ENCODE measurements around the gene ZBTB37. TPM values are rescaled to one million over a fixed set of nuclear protein-coding genes. Genes with fewer than 3 reads are reported as not detected.
"Not testable (repeated sequence)": the region's sequence is repeated elsewhere in the genome, so short reads cannot be mapped to it uniquely, and the experiment has no call there.

ZBTB37 gene
- total RNA-seq, 1 donor from 2014 or later: 4.7 TPM

DNA sequence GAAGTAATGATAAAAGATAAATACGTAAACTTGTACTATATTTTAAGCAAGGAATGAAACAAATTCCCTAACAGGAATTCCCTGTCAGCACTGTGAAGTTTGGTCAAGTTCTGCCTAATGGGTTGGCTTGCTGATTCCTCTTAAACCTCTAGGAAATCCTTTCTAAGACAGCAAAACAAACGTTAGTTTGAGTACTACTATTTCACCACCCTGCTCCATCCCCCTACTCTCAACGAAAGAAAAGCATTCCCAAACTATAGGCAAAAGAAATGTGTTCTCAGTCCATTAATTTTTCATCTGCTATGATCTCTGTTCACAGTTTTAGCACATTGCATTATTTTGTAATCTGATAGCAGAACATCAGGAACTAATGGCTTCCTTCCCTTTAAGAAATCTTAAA lies 32.8 kb downstream of the ZBTB37 start:
- DNase-seq (ENCODE audit: low spot score) (no peak), ATAC-seq (no peak)

DNA sequence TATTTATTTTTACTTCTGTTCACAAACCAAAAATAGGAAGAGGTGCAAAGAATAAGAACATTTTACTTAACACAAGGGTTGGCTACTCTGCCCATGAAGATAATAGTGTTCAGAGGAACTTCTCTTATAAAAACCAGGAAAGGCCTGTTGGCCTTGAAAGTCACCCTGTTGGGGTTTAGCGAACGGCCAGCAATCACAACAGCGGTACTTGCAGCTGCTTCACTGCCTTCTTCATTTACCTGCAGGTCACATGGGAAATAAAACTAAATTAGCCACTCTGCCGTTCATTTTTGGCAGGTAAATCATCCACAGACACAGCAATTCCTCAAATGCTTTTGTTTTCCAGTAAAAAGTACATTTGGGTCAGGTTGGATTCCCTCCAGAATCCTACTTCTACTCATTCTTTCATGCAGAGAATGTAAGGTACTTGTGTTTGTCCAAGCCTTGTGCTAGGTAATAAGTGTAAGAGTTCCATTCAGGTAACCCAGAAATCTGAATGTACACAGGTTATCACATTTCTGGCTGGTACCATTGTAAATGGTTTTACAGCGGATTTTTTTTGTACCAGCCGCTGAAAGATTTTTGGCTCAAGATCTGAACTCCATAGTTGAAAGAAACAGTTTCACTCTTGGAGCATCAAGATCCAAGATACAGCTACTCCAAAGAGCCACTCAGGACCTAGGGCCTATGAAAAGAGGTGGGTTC lies 35.8 kb downstream of the ZBTB37 start:
- ATAC-seq: no peak

GRCh38 chr1:173913111-173913510 lies 44.9 kb downstream of the ZBTB37 start:
- ATAC-seq (no peak), DNase-seq (ENCODE audit: low spot score) (no peak)

More for the DNA sequence above, 35.8 kb downstream of the ZBTB37 start:
- no peak for DNase-seq (ENCODE audit: low spot score)

GRCh38 chr1:173914366-173914871 lies 46.2 kb downstream of the ZBTB37 start:
- peak; percentile 80 for DNase-seq (ENCODE audit: low spot score)
- ATAC-seq: peak; percentile 68

GRCh38 chr1:173915596-173915995 lies 47.4 kb downstream of the ZBTB37 start:
- ATAC-seq (no peak), DNase-seq (ENCODE audit: low spot score) (no peak)

- ATAC-seq: peak; percentile 24
- peak; percentile 55 for DNase-seq (ENCODE audit: low spot score)
These were observed 48.5 kb downstream of the ZBTB37 start for GRCh38 chr1:173916667-173917066.

- ATAC-seq (peak; percentile 77), DNase-seq (ENCODE audit: low spot score) (peak; percentile 87)
These were observed 49.0 kb downstream of the ZBTB37 start, which contains the start of gene SERPINC1 for GRCh38 chr1:173917149-173917548. TSS of gene SERPINC1 (minus strand) at chr1:173917327. CDS start at chr1:173917259, 68 bp downstream.

- DNase-seq (ENCODE audit: low spot score) (peak; percentile 59), ATAC-seq (peak; percentile 39)
These were observed 49.7 kb downstream of the ZBTB37 start for GRCh38 chr1:173917635-173918493.

GRCh38 chr1:173920861-173921260 lies 52.7 kb downstream of the ZBTB37 start:
- ATAC-seq (no peak), DNase-seq (ENCODE audit: low spot score) (no peak)

GRCh38 chr1:173925306-173926242 lies 57.4 kb downstream of the ZBTB37 start:
- DNase-seq (ENCODE audit: low spot score): peak; percentile 69

GRCh38 chr1:173930541-173930940 lies 62.4 kb downstream of the ZBTB37 start:
- not testable (repeated sequence) for ATAC-seq; DNase-seq (ENCODE audit: low spot score)

More at GRCh38 chr1:173925306-173926242, 57.4 kb downstream of the ZBTB37 start:
- peak; percentile 79 for ATAC-seq

- ATAC-seq: peak; percentile 52
- no peak for DNase-seq (ENCODE audit: low spot score)
These were observed 66.3 kb downstream of the ZBTB37 start for GRCh38 chr1:173934440-173934839.

DNA sequence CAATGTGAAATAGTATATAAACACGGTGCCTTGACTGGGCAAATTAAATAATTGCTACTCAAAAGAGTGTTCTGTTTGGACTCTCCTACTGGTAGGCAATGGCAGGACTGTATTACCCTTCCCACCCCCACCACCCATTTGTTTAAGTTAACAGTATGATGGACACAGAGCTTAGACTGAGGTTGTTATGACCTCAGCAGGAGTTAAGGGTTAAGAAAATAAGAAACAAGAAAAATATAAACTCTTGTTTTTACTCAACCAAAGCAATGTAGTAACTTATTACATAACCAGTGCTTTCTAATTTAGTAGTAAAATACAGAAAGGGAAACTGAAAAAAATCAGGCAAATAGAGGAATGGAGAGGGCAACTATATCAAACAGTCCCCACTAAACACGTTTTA lies 68.9 kb downstream of the ZBTB37 start:
- DNase-seq (ENCODE audit: low spot score) (no peak), ATAC-seq (no peak)

DNA sequence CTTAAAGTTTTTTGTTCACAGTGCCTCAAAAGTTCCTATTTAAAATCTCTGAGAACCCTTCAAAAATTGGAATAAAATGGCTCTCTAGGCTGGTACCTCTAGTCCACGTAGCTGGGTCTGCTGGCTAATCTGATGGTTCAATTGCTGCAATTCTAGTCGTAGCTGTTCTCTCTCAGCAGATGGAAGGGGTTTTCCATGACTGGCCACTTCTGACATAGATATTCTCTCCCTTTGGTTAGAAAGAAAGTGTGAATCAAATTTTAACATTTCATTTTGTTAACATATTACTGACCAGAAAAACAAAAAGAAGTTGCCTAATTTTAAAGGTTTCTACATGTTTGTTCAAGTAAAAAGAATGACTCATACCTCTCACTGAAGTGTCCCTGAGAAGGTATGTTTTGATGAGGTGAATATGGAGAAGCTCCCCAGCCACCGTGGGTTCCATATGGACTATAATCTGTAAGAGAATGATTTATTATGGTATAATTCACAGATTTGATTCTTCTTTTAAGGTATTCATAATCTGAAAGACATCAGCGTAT lies 78.3 kb downstream of the ZBTB37 start:
- no peak for ATAC-seq
- no peak for DNase-seq (ENCODE audit: low spot score)

DNA sequence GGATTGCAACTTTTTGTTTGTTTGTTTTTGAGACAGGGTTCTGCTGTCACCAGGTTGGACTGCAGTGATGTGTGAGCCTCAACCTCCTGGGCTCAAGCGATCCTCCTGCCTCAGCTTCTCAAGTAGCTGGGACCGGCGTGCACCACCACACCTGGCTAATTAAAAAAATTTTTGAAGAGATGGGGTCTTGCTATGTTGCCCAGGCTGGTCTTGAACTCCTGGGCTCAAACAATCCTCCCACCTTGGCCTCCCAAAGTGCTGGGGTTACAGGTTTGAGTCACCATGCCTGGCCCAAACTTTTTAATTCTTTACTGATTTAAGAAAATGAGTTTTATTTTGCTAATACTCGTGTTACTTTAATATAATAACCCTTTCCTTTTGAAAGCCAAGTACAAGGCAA lies 80.4 kb downstream of the ZBTB37 start:
- ATAC-seq (no peak), DNase-seq (ENCODE audit: low spot score) (no peak)

Other genes starting within 250 kb of the ZBTB37 start
- gene TEX50, start 233.0 kb upstream of the ZBTB37 start, total RNA-seq: not detected
- gene ANKRD45, start 198.5 kb upstream of the ZBTB37 start, total RNA-seq: not detected
- 13.2 TPM for gene KLHL20, start 153.4 kb upstream of the ZBTB37 start, total RNA-seq
- 11.1 TPM for gene DARS2, start 43.7 kb upstream of the ZBTB37 start, total RNA-seq
- 1.1 TPM for gene CENPL, start 43.5 kb upstream of the ZBTB37 start, total RNA-seq
- gene GAS5, start 391 bp upstream of the ZBTB37 start, total RNA-seq: 52.0 TPM
- gene SERPINC1, start 48.9 kb downstream of the ZBTB37 start, total RNA-seq: 2,515 TPM
- 16.9 TPM for gene RC3H1, start 154.0 kb downstream of the ZBTB37 start, total RNA-seq

All from left lobe of liver (tissue), 2 donors.